RPMI7951 (cell line): ENCODE measurements around the gene DMRT2. TPM values are rescaled to one million over a fixed set of nuclear protein-coding genes. Genes with fewer than 3 reads are reported as not detected.

ENCODE experiments used
- DNase-seq: peaks from one replicate; pipeline ENCODE4 v3.0.0-alpha.2; 2012; ENCODE audit warnings: low read depth
- total RNA-seq: library from RNA; depleted of rRNA; stranded (reverse); fragments of >200 nt; shearing (Covaris generic); gene quantifications from 2 replicates; pipeline ENCODE4 v1.2.3, GENCODE V29; 2014; rRNA removed

DMRT2 gene
- total RNA-seq, 1 experiment from 2014 or later, result not detected

DNA sequence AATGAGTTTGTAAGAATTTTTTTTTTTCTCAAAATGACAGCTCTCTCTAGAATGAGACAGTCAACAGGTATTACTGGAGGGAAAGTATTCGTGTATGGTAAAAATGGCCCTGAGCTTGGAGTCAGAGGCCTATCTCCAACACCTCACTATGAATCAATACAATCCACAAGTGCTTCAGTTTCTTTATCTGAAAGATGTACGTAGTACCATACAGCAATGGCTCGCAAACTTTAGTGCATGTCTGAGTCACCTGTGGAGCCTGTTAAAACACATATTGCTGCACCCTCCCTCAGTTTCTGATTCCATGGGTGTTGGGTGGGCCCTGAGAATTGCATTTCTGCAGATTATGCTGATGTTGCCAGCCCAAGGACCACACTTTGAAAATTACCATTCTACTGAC lies 44.6 kb downstream of the DMRT2 start:
- no peak for DNase-seq

DNA sequence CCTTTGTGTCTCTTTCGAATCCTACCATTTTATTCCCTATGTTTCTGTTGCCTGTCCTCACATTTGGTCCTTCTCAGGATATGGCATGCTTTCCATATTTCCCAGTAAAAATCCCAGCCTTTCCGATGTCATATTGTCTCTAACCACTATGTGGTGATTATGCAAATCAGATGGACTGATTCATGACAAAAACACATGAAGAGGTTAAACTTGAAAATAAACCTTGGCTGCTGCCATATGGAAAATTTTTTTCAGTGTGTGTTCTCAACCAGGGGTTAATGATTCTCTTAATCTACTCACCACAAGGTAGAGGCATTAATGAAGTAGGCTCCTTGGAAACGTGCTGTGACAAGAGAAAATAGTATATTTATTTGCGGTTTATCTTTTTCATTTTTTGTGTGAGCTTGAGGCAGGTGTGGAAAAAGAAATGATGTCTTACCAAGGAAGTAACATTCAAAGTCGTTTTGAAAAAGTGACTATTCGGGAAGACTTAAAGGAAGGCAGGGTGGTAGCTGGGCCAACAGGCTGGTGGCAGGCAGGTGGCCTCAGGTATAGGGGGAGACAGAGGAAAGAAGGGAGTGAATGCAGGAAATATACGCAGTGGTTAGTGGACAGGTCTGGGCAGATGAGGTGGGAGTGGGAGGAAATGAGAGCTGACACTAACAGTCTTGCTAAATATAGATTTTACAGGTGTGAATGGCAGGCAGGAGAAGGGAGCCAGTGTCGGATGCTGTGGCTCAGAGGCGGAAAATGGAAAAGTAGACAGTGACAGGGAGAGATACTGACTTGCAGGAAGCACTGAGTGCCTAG lies 46.2 kb downstream of the DMRT2 start:
- DNase-seq, result no peak

DNA sequence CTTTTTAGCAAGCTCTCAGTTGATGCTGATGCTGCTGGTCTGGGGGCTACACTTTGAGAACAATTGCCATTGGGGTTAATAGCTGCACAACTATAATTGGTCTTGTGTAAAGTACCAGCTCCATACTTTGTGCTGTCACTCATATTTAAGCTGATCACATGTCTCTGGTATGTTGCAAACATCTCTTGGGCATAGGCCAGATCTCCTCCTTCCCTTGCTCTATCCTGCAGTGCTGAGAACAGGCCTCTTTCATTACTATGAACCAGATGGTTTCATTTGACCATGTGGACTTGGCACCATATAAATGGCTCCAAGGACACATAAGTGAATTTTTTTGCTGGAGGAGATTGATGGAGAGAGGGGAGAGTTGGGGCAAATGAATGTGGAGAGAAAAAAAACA lies 48.4 kb downstream of the DMRT2 start:
- DNase-seq, result no peak

DNA sequence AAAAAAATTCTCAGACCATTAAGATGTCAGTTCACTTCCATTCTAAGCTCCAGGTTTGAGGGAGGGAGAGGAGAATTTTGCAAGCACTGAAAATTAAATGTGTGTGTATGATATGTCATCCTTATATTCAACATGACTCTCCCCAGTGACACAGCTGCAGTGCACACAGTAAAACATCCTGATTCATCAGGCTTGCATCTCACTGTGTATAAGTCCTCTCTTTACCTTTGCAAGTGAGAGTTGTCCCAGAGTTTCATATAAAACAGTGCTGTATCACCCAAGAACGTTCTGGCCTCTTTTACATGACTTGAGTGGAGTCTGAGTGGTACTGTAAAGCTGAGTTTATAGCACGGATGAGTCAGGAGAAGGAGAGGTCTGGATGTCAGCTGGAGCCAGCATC lies 50.0 kb downstream of the DMRT2 start:
- no peak for DNase-seq

DNA sequence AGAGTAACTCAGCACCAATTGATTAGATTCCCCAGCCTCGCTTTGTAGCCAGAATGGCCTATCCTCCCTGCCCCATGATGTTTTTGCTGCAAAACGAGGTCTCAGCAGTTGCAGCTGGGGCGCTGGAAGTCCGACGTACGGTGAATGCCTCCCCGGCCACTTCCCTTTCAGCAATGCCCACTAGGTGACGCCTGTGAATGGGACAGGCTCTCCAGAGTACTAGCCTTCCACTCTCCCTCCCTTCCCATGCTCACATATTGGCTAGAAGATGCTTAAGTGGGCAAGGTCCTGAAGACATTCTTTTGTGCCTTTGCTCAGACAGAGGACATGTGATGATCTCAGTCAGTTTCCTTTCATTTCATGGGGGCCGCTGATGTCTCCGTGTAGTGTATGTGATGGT lies 50.8 kb downstream of the DMRT2 start:
- DNase-seq, result no peak

DNA sequence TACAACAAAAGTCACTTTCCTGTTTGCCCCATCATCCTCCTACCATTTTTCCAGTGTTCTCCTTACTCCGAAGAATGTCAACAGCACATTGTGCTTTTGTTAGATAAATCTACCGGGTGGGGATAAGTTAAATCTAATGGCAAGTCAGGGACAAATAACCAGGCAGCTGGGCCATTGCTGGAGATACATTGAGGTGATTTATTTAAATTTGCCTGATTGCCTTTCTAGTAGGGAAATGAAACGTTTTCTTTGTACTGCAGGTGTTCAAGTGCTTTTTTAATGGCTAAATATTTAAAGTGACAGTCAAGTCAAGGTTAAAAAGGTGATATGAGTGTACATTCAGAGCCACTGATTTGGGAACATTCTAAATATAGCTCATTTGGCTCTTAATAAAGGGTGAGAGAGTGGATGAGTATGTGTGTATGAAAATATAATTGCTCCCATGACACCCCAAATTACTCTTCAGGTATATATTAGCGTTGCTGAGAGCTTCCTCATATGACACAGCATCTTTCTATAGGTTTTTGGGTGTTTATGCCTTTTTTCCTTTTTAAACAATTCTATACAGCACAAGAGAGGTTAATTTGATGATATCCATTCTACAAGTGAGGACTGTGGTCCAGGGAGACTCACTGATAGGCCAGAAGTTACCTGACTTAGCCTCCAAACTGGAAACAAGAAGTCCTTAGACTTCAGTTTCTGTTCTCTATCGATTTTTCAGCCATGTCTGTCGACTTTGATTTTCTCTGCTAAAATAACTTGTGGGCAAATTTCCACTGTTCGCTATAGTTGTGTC lies 51.9 kb downstream of the DMRT2 start:
- no peak for DNase-seq

DNA sequence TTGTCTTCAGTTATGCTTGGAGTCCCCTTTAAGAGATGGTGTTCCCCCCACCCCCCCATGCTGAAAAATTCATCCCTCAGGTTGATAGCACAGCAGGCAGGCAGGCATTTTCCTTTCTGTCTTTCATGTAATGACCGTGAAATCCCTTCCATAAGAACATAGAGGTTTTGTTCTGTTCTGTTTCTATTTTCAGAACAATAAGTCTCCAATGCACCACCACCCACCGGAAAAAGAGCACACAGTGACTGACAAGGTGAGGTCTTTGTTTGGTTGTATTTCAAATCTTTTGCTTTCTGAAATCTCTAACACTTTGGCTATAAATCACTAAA lies 52.4 kb downstream of the DMRT2 start:
- no peak for DNase-seq

Other genes with a start within 250 kb of the DMRT2 start
- not detected in 2 replicates for gene DMRT1, start 208.7 kb upstream of the DMRT2 start, total RNA-seq
- gene DMRT3, start 73.7 kb upstream of the DMRT2 start, total RNA-seq, result not detected in 2 replicates